Measurements from ENCODE around the gene SMARCC2. TPM values are rescaled to one million over a fixed set of nuclear protein-coding genes. Genes with fewer than 3 reads are reported as not detected.

The SMARCC2 gene
- total and polyA plus RNA-seq, 9 of the 15 experiments (the other 6 are each of a cell fraction or from before 2014, with no cell fraction given): 11.9 to 86.0 (median 36.6) TPM

- TF ChIP-seq RFX7 (CRISPR knock-in tag; IDR thresholded peaks at IDR 0.05) (no peak), NCOA4 (IDR thresholded peaks at IDR 0.05; ENCODE audit: partially characterized antibody) (no peak), DPF2 (IDR thresholded peaks at IDR 0.05) (no peak), FOXK2 (conservative IDR thresholded peaks at IDR 0.05 in 1 of 2, IDR thresholded peaks at IDR 0.05 in 1 of 2; ENCODE audit: low read depth in 2 of 2) (peak in 1 of 2 experiments; percentile 51; a peak in 1 of 4 replicates), SMC3 (conservative IDR thresholded peaks at IDR 0.05; ENCODE audit: insufficient read depth, low read depth, low read length) (peak; percentile 65), TEAD4 (IDR thresholded peaks at IDR 0.05; ENCODE audit: low read length) (peak; percentile 63), TEAD4 (CRISPR knock-in tag; IDR thresholded peaks at IDR 0.05; ENCODE audit: borderline replicate concordance) (no peak), NBN (IDR thresholded peaks at IDR 0.05; ENCODE audit: low read depth) (no peak), NCOR1 (IDR thresholded peaks at IDR 0.05) (peak; percentile 9; the same call in 1 of the 2 replicates), POLR2H (tag; IDR thresholded peaks at IDR 0.05; ENCODE audit: low read depth) (peak; percentile 41; the same call in 1 of the 2 replicates), BHLHE40 (IDR thresholded peaks at IDR 0.05; ENCODE audit: low read length) (no peak), ZNF75A (CRISPR knock-in tag; IDR thresholded peaks at IDR 0.05) (no peak), BRF1 (IDR thresholded peaks at IDR 0.05; ENCODE audit: borderline replicate concordance, extremely low read depth, insufficient read length) (no peak), RBFOX2 (IDR thresholded peaks at IDR 0.05; ENCODE audit: low read depth, low read length) (0 out of 2 replicates have a peak, but pooled peaks have one; percentile 26), BRD9 (IDR thresholded peaks at IDR 0.05; ENCODE audit: low read depth, partially characterized antibody) (peak; percentile 70), ILK (tag; IDR thresholded peaks at IDR 0.05; ENCODE audit: borderline replicate concordance, low read depth) (no peak), HMBOX1 (IDR thresholded peaks at IDR 0.05) (no peak), NFRKB (IDR thresholded peaks at IDR 0.05; ENCODE audit: low read depth) (peak; percentile 68), VEZF1 (CRISPR knock-in tag; IDR thresholded peaks at IDR 0.05) (peak; percentile 31; the same call in 1 of the 2 replicates), NKRF (IDR thresholded peaks at IDR 0.05; ENCODE audit: borderline replicate concordance) (peak; percentile 23; the same call in 1 of the 2 replicates), ZBED1 (IDR thresholded peaks at IDR 0.05) (no peak), ZNF263 (CRISPR knock-in tag; IDR thresholded peaks at IDR 0.05; ENCODE audit: borderline replicate concordance) (no peak), PHF8 (IDR thresholded peaks at IDR 0.05; ENCODE audit: borderline replicate concordance, low read length) (no peak), ETS2 (tag; IDR thresholded peaks at IDR 0.05; ENCODE audit: borderline replicate concordance, poor library complexity, severe bottlenecking) (no peak), NR2C1 (IDR thresholded peaks at IDR 0.05) (0 out of 2 replicates have a peak, but pooled peaks have one; percentile 26), NR2C1 (tag; IDR thresholded peaks at IDR 0.05) (no peak)
Measured at GRCh38 chr12:56193025-56193578, 3.8 kb upstream of the SMARCC2 start (continued).

All from K562 (cell line).